Hepatocyte (in vitro differentiated cells): ENCODE measurements around the gene MAD1L1. TPM values are rescaled to one million over a fixed set of nuclear protein-coding genes. Genes with fewer than 3 reads are reported as not detected.

ENCODE experiments used
- DNase-seq: peaks from one replicate; pipeline ENCODE4 v3.0.0-alpha.2; 2016; ENCODE audit warnings: low spot score
- H2AFZ ChIP-seq: fragments of 200-600 bp; sonication (generic); 2 replicates; pipeline ENCODE4 v1.6.0; 2016; ENCODE audit warnings: antibody characterized with exemption, mild to moderate bottlenecking
- H3K27ac ChIP-seq: fragments of 200-600 bp; sonication (generic); 2 replicates; pipeline ENCODE4 v1.5.1; 2016; ENCODE audit warnings: mild to moderate bottlenecking
- H3K27me3 ChIP-seq: fragments of 200-600 bp; sonication (generic); 2 replicates; pipeline ENCODE4 v1.6.1; 2016
- H3K36me3 ChIP-seq: fragments of 200-600 bp; sonication (generic); replicated peaks from 2 replicates; pipeline ENCODE4 v1.5.1; 2016; ENCODE audit warnings: low read depth; ENCODE audit not compliant: insufficient read depth
- H3K4me1 ChIP-seq: fragments of 200-600 bp; sonication (generic); 2 replicates; pipeline ENCODE4 v1.5.1; 2016; ENCODE audit warnings: mild to moderate bottlenecking, moderate library complexity; ENCODE audit not compliant: insufficient read depth
- H3K4me2 ChIP-seq: fragments of 200-600 bp; sonication (generic); 2 replicates; pipeline ENCODE4 v1.6.0; 2016
- H3K4me3 ChIP-seq: fragments of 200-600 bp; sonication (generic); 2 replicates; pipeline ENCODE4 v1.5.1; 2016; ENCODE audit warnings: mild to moderate bottlenecking
- H3K79me2 ChIP-seq: fragments of 200-600 bp; sonication (generic); 2 replicates; pipeline ENCODE4 v1.6.0; 2017; ENCODE audit warnings: mild to moderate bottlenecking
- H3K9me2 ChIP-seq: fragments of 200-600 bp; sonication (generic); replicated peaks from 2 replicates; pipeline ENCODE4 v1.6.0; 2017; ENCODE audit warnings: mild to moderate bottlenecking; ENCODE audit not compliant: insufficient read depth
- H3K9me3 ChIP-seq: fragments of 200-600 bp; sonication (generic); 2 replicates; pipeline ENCODE4 v1.5.1; 2016; ENCODE audit warnings: low read depth, mild to moderate bottlenecking
- H4K20me1 ChIP-seq: fragments of 200-600 bp; sonication (generic); 2 replicates; pipeline ENCODE4 v1.6.0; 2016; ENCODE audit warnings: mild to moderate bottlenecking; ENCODE audit not compliant: insufficient read depth, poor library complexity, severe bottlenecking
- EZH2 ChIP-seq: fragments of 200-600 bp; sonication (generic); IDR thresholded peaks from 2 replicates; pipeline ENCODE4 v1.6.1; 2016; ENCODE audit warnings: antibody characterized with exemption, mild to moderate bottlenecking, borderline replicate concordance
- EZH2phosphoT487 ChIP-seq: fragments of 200-600 bp; sonication (generic); IDR thresholded peaks from one replicate; pipeline ENCODE4 v1.6.1; 2018; ENCODE audit warnings: antibody characterized with exemption, mild to moderate bottlenecking, low read depth, moderate library complexity; ENCODE audit not compliant: unreplicated experiment, severe bottlenecking
- WGBS: methylation state at CpG from one replicate; pipeline ENCODE4 v1.1.6; 2016; ENCODE audit warnings: low lambda C conversion rate; ENCODE audit errors: missing lambda C conversion rate; 5-methylcytosine and 5-hydroxymethylcytosine counted together
- polyA plus RNA-seq: library from polyadenylated mRNA; unstranded; fragments of >200 nt; fragmentation: Nextera tagmentation; extraction: Ambion mirVana; gene quantifications from 2 replicates; pipeline ENCODE4 v1.2.1, GENCODE V29; 2016
- total RNA-seq: library from RNA; depleted of rRNA; stranded (reverse); fragments of >200 nt; gene quantifications from 2 replicates; pipeline ENCODE4 v1.2.3, GENCODE V29; 2014
- TF ChIP-seq, protein P1 (sequence below): fragments of 200-600 bp; sonication (generic); IDR thresholded peaks from 2 replicates; pipeline ENCODE4 v1.5.1; 2016; ENCODE audit warnings: antibody characterized with exemption, mild to moderate bottlenecking; ENCODE audit not compliant: poor library complexity

The MAD1L1 gene
- total and polyA plus RNA-seq, 2 experiments from 2014 or later: 30.7 to 31.0 TPM

- H4K20me1 ChIP-seq: no peaks in the 10 kb centered on the region
- no peaks in the 10 kb centered on the region for H3K27me3 ChIP-seq
- no peaks in the 10 kb centered on the region for H3K79me2 ChIP-seq
- no peak for DNase-seq
- peaks cover 47% of the 10 kb centered on the region for H3K4me1 ChIP-seq
- no peaks in the 10 kb centered on the region for H3K9me3 ChIP-seq
- TF ChIP-seq EZH2 (no peak), EZH2phosphoT487 (no peak)
- TF ChIP-seq, protein P1, sequence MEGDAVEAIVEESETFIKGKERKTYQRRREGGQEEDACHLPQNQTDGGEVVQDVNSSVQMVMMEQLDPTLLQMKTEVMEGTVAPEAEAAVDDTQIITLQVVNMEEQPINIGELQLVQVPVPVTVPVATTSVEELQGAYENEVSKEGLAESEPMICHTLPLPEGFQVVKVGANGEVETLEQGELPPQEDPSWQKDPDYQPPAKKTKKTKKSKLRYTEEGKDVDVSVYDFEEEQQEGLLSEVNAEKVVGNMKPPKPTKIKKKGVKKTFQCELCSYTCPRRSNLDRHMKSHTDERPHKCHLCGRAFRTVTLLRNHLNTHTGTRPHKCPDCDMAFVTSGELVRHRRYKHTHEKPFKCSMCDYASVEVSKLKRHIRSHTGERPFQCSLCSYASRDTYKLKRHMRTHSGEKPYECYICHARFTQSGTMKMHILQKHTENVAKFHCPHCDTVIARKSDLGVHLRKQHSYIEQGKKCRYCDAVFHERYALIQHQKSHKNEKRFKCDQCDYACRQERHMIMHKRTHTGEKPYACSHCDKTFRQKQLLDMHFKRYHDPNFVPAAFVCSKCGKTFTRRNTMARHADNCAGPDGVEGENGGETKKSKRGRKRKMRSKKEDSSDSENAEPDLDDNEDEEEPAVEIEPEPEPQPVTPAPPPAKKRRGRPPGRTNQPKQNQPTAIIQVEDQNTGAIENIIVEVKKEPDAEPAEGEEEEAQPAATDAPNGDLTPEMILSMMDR: no peak
- no peaks in the 10 kb centered on the region for H3K9me2 ChIP-seq
- no peak overlapping the region for H3K4me2 ChIP-seq
- 95% methylated on average over 28 of the region's 31 CpGs for WGBS
- H3K4me3 ChIP-seq: no peak overlapping the region
- H3K27ac ChIP-seq: no peak overlapping the region
- no peak overlapping the region for H2AFZ ChIP-seq
- H3K36me3 ChIP-seq: no peaks in the 10 kb centered on the region
These were observed 120.2 kb downstream of the MAD1L1 start for GRCh38 chr7:2112261-2113198.

- Histone ChIP-seq H3K79me2 (no peaks in the 10 kb centered on the region), H3K4me2 (peak overlapping the region; percentile 64), H4K20me1 (no peaks in the 10 kb centered on the region), H3K27ac (no peak overlapping the region), H3K9me2 (no peaks in the 10 kb centered on the region), H2AFZ (no peak overlapping the region), H3K9me3 (no peaks in the 10 kb centered on the region), H3K27me3 (no peaks in the 10 kb centered on the region), H3K4me3 (no peak overlapping the region), H3K36me3 (no peaks in the 10 kb centered on the region), H3K4me1 (peaks cover 49% of the 10 kb centered on the region)
- TF ChIP-seq, protein P1: no peak
- TF ChIP-seq EZH2 (no peak), EZH2phosphoT487 (no peak)
- DNase-seq: no peak
- 96% methylated on average over 13 of the region's 13 CpGs for WGBS
These were observed 121.2 kb downstream of the MAD1L1 start for GRCh38 chr7:2111568-2111967.

- WGBS: 60% methylated on average over 34 of the region's 34 CpGs
- H2AFZ ChIP-seq: no peak overlapping the region
These were observed 121.9 kb downstream of the MAD1L1 start for GRCh38 chr7:2110610-2111396.

More at GRCh38 chr7:2110610-2111396, 121.9 kb downstream of the MAD1L1 start:
- Histone ChIP-seq H3K27ac (peak overlapping the region; percentile 77), H3K9me3 (no peaks in the 10 kb centered on the region), H3K36me3 (no peaks in the 10 kb centered on the region), H3K4me3 (no peak overlapping the region), H3K79me2 (no peaks in the 10 kb centered on the region), H3K4me1 (peaks cover 49% of the 10 kb centered on the region), H3K4me2 (peak overlapping the region; percentile 64), H4K20me1 (no peaks in the 10 kb centered on the region), H3K27me3 (no peaks in the 10 kb centered on the region), H3K9me2 (no peaks in the 10 kb centered on the region)
- peak; percentile 49 for DNase-seq
- TF ChIP-seq, protein P1: no peak
- TF ChIP-seq EZH2phosphoT487: no peak
- no peak for TF ChIP-seq EZH2
